Keratinocyte (primary cell): Measurements from ENCODE around the gene TYW1B.
"Not testable (repeated sequence)": the region's sequence is repeated elsewhere in the genome, so short reads cannot be mapped to it uniquely, and the experiment has no call there.

Experiments
- EZH2 ChIP-seq: IDR thresholded peaks from one replicate; pipeline ENCODE4 v1.6.1; 2012; ENCODE audit warnings: inconsistent platforms, mild to moderate bottlenecking, low read length, moderate library complexity
- TF ChIP-seq, protein P1 (sequence below), 3 experiments: IDR thresholded peaks in 1 of 3; conservative IDR thresholded peaks in 1 of 3; optimal IDR thresholded peaks in 1 of 3; 2 replicates in 2 of 3; 3 replicates in 1 of 3; pipeline versions ENCODE3 to v1.5.1; 2011; ENCODE audit warnings: low read length in 3 of 3, mild to moderate bottlenecking in 3 of 3, moderate library complexity in 2 of 3, control low read depth in 1 of 3, inconsistent platforms in 1 of 3; ENCODE audit not compliant: insufficient read depth in 2 of 3; ENCODE audit errors: extremely low read depth in 1 of 3

GRCh38 chr7:72675686-72676085 lies 152.3 kb downstream of the TYW1B start:
- TF ChIP-seq, protein P1, sequence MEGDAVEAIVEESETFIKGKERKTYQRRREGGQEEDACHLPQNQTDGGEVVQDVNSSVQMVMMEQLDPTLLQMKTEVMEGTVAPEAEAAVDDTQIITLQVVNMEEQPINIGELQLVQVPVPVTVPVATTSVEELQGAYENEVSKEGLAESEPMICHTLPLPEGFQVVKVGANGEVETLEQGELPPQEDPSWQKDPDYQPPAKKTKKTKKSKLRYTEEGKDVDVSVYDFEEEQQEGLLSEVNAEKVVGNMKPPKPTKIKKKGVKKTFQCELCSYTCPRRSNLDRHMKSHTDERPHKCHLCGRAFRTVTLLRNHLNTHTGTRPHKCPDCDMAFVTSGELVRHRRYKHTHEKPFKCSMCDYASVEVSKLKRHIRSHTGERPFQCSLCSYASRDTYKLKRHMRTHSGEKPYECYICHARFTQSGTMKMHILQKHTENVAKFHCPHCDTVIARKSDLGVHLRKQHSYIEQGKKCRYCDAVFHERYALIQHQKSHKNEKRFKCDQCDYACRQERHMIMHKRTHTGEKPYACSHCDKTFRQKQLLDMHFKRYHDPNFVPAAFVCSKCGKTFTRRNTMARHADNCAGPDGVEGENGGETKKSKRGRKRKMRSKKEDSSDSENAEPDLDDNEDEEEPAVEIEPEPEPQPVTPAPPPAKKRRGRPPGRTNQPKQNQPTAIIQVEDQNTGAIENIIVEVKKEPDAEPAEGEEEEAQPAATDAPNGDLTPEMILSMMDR (optimal IDR thresholded peaks at IDR 0.05 in 1 of 3, IDR thresholded peaks at IDR 0.05 in 1 of 3, conservative IDR thresholded peaks at IDR 0.05 in 1 of 3; ENCODE audit: extremely low read depth in 1 of 3, insufficient read depth in 2 of 3, low read length in 3 of 3) = not testable (repeated sequence)
- TF ChIP-seq EZH2 = not testable (repeated sequence)
